GM12878 (cell line): ENCODE results near the gene CCDC78. TPM values are rescaled to one million over a fixed set of nuclear protein-coding genes. Genes with fewer than 3 reads are reported as not detected.

ENCODE experiments used
- BRCA1 ChIP-seq: IDR thresholded peaks from 2 replicates; pipeline ENCODE4 v1.6.1; 2011; ENCODE audit warnings: low read depth, low read length, improper control_type of control experiment
- E4F1 ChIP-seq: fragments of 450-650 bp; IDR thresholded peaks from 2 replicates; pipeline ENCODE4 v1.6.1; 2018; ENCODE audit warnings: borderline replicate concordance, mild to moderate bottlenecking; ENCODE audit not compliant: partially characterized antibody
- ETV6 ChIP-seq, 2 experiments: fragments of 450-650 bp in 1 of 2; IDR thresholded peaks in 1 of 2; conservative IDR thresholded peaks in 1 of 2; 2 replicates each; pipeline ENCODE4 v1.6.1; 2014; ENCODE audit warnings: antibody characterized with exemption in 1 of 2, borderline replicate concordance in 1 of 2, low read depth in 1 of 2, mild to moderate bottlenecking in 1 of 2, moderate library complexity in 1 of 2
- IRF5 ChIP-seq: fragments of 450-650 bp; IDR thresholded peaks from 2 replicates; pipeline ENCODE4 v1.6.1; 2017; ENCODE audit warnings: borderline replicate concordance
- MAX ChIP-seq: IDR thresholded peaks from 2 replicates; pipeline ENCODE4 v1.6.1; 2012; ENCODE audit warnings: low read depth, low read length, improper control_type of control experiment
- MEF2B ChIP-seq: fragments of 450-650 bp; IDR thresholded peaks from 2 replicates; pipeline ENCODE4 v1.6.1; 2018; ENCODE audit warnings: mild to moderate bottlenecking, moderate library complexity; ENCODE audit not compliant: partially characterized antibody, poor library complexity, severe bottlenecking
- MLLT1 ChIP-seq: fragments of 450-650 bp; IDR thresholded peaks from 2 replicates; pipeline ENCODE4 v1.6.1; 2016; ENCODE audit warnings: mild to moderate bottlenecking
- MYC ChIP-seq: IDR thresholded peaks from 2 replicates; pipeline ENCODE4 v1.6.1; 2011; ENCODE audit warnings: mild to moderate bottlenecking, low read length, moderate library complexity, inconsistent platforms; ENCODE audit not compliant: insufficient read depth, insufficient replicate concordance, insufficient read length, severe bottlenecking
- NR2F1 ChIP-seq: fragments of 450-650 bp; conservative IDR thresholded peaks from 2 replicates; pipeline ENCODE4 v1.6.1; 2017; ENCODE audit warnings: mild to moderate bottlenecking
- PML ChIP-seq: IDR thresholded peaks from 2 replicates; pipeline ENCODE4 v1.6.1; 2012; ENCODE audit warnings: low read length, inconsistent platforms
- TAF1 ChIP-seq: IDR thresholded peaks from 2 replicates; pipeline ENCODE4 v1.6.1; 2011; ENCODE audit warnings: mild to moderate bottlenecking, low read depth, low read length, borderline replicate concordance
- TBL1XR1 ChIP-seq: IDR thresholded peaks from 2 replicates; pipeline ENCODE4 v1.6.1; 2012; ENCODE audit warnings: low read depth, low read length, improper control_type of control experiment
- ZBTB11 ChIP-seq: fragments of 450-650 bp; formaldehyde crosslinking; IDR thresholded peaks from 2 replicates; pipeline ENCODE4 v1.5.0; 2022; ENCODE audit warnings: mild to moderate bottlenecking, missing genetic modification characterization
- ZNF217 ChIP-seq: fragments of 450-650 bp; IDR thresholded peaks from 2 replicates; pipeline ENCODE4 v1.6.1; 2017; ENCODE audit warnings: antibody characterized with exemption, mild to moderate bottlenecking
- polyA plus RNA-seq, 11 experiments: library from polyadenylated mRNA; depleted of rRNA in 4 of 11; unstranded in 6 of 11; stranded (reverse) in 5 of 11; fragments of >200 nt; fragmentation: Nextera tagmentation in 4 of 11; fragmentation: Illumina TruSeq in 1 of 11; extraction: Ambion mirVana in 4 of 11; extraction: Trizol in 1 of 11; gene quantifications; 1 replicate in 1 of 11; 2 replicates in 10 of 11; pipeline versions ENCODE4 v1.2.1 to v1.2.3, GENCODE V29; 2011 to 2016; ENCODE audit warnings: inconsistent platforms in 2 of 11, missing spikeins in 2 of 11, low read depth in 1 of 11
- total RNA-seq, 4 experiments: library from RNA; depleted of rRNA in 3 of 4; stranded (reverse); fragments of >200 nt in 3 of 4; fragmentation: Illumina TruSeq in 1 of 4; extraction: Trizol in 1 of 4; gene quantifications; 2 replicates each; pipeline versions ENCODE4 v1.2.1 to v1.2.3, GENCODE V29; 2013 to 2021

The CCDC78 gene
- total and polyA plus RNA-seq, 10 of the 15 experiments (the other 5 are each of a cell fraction or from before 2014, with no cell fraction given) = 0.10 to 26.2 (median 5.4) TPM

GRCh38 chr16:715477-716199, 10.6 kb downstream of the CCDC78 start (continued):
- no peak for TF ChIP-seq IRF5
- no peak for TF ChIP-seq ZBTB11 (CRISPR knock-in tag)
- no peak for TF ChIP-seq MEF2B
- no peak for TF ChIP-seq MLLT1
- no peak for TF ChIP-seq MAX
- TF ChIP-seq ZNF217 = no peak
- TF ChIP-seq TAF1 = no peak
- no peak for TF ChIP-seq ETV6 (conservative IDR thresholded peaks at IDR 0.05 in 1 of 2, IDR thresholded peaks at IDR 0.05 in 1 of 2; ENCODE audit: borderline replicate concordance in 1 of 2, low read depth in 1 of 2)
- no peak for TF ChIP-seq TBL1XR1
- TF ChIP-seq E4F1 = no peak
- TF ChIP-seq BRCA1 = no peak
- TF ChIP-seq MYC = no peak
- 0 out of 2 replicates have a peak, but pooled peaks have one; percentile 37 for TF ChIP-seq NR2F1
- TF ChIP-seq PML = no peak
